ENCODE data around the gene IPO13.
A peak's percentile ranks its signal among the peaks of the same experiment; 100 is the strongest.

IPO13 gene

GRCh38 chr1:43942411-43942810 lies 4.3 kb upstream of the IPO13 start:
- no peak for DNase-seq (ENCODE audit: extremely low read depth, insufficient read length)
- Histone ChIP-seq H3K4me3 (replicated peaks; ENCODE audit: low read depth, low read length) (no peak overlapping the region), H3K36me3 (ENCODE audit: control insufficient read depth, insufficient read depth, low read length) (peaks cover 2% of the 10 kb centered on the region; the same call in 1 of the 2 replicates), H3K27me3 (replicated peaks; ENCODE audit: control insufficient read depth, insufficient read depth, low read length) (no peaks in the 10 kb centered on the region)
- no peak for TF ChIP-seq CTCF (IDR thresholded peaks at IDR 0.05; ENCODE audit: insufficient read depth, low read length, poor library complexity, severe bottlenecking)

- Histone ChIP-seq H3K36me3 (ENCODE audit: control insufficient read depth, insufficient read depth, low read length) (peaks cover 5% of the 10 kb centered on the region), H3K27me3 (replicated peaks; ENCODE audit: control insufficient read depth, insufficient read depth, low read length) (no peaks in the 10 kb centered on the region), H3K4me3 (replicated peaks; ENCODE audit: low read depth, low read length) (no peak overlapping the region)
- no peak for DNase-seq (ENCODE audit: extremely low read depth, insufficient read length)
- no peak for TF ChIP-seq CTCF (IDR thresholded peaks at IDR 0.05; ENCODE audit: insufficient read depth, low read length, poor library complexity, severe bottlenecking)
These were observed 1.9 kb upstream of the IPO13 start for GRCh38 chr1:43944860-43945259.

GRCh38 chr1:43945674-43946235 lies 995 bp upstream of the IPO13 start:
- Histone ChIP-seq H3K36me3 (ENCODE audit: control insufficient read depth, insufficient read depth, low read length) (peaks cover 6% of the 10 kb centered on the region), H3K27me3 (replicated peaks; ENCODE audit: control insufficient read depth, insufficient read depth, low read length) (no peaks in the 10 kb centered on the region), H3K4me3 (replicated peaks; ENCODE audit: low read depth, low read length) (peak overlapping the region; percentile 96)
- TF ChIP-seq CTCF (IDR thresholded peaks at IDR 0.05; ENCODE audit: insufficient read depth, low read length, poor library complexity, severe bottlenecking): no peak
- no peak for DNase-seq (ENCODE audit: extremely low read depth, insufficient read length)

GRCh38 chr1:43947061-43947873 lies 517 bp downstream of the IPO13 start:
- peaks cover 6% of the 10 kb centered on the region for H3K36me3 ChIP-seq (ENCODE audit: control insufficient read depth, insufficient read depth, low read length)
- no peak for DNase-seq (ENCODE audit: extremely low read depth, insufficient read length)
- H3K27me3 ChIP-seq (replicated peaks; ENCODE audit: control insufficient read depth, insufficient read depth, low read length): no peaks in the 10 kb centered on the region
- no peak for TF ChIP-seq CTCF (IDR thresholded peaks at IDR 0.05; ENCODE audit: insufficient read depth, low read length, poor library complexity, severe bottlenecking)
- H3K4me3 ChIP-seq (replicated peaks; ENCODE audit: low read depth, low read length): peak overlapping the region; percentile 96

GRCh38 chr1:43947874-43948437 lies 1.2 kb downstream of the IPO13 start:
- peaks cover 6% of the 10 kb centered on the region for H3K36me3 ChIP-seq (ENCODE audit: control insufficient read depth, insufficient read depth, low read length)
- H3K4me3 ChIP-seq (replicated peaks; ENCODE audit: low read depth, low read length): peak overlapping the region; percentile 96
- no peaks in the 10 kb centered on the region for H3K27me3 ChIP-seq (replicated peaks; ENCODE audit: control insufficient read depth, insufficient read depth, low read length)
- no peak for DNase-seq (ENCODE audit: extremely low read depth, insufficient read length)
- no peak for TF ChIP-seq CTCF (IDR thresholded peaks at IDR 0.05; ENCODE audit: insufficient read depth, low read length, poor library complexity, severe bottlenecking)
